CD4-positive, alpha-beta memory T cell (primary cell): ENCODE data around the gene FANK1. TPM values are rescaled to one million over a fixed set of nuclear protein-coding genes. Genes with fewer than 3 reads are reported as not detected.

Source experiments
- polyA plus RNA-seq, 2 donors: library from polyadenylated mRNA; unstranded; fragments of 300-500 nt; fragmentation: Illumina TruSeq; gene quantifications; one replicate each; pipeline ENCODE4 v1.2.3, GENCODE V29; 2021
- total RNA-seq, 2 experiments: library from RNA; stranded (reverse); gene quantifications; one replicate each; pipeline ENCODE4 v1.2.3, GENCODE V29; 2021

FANK1 gene
- total and polyA plus RNA-seq, 4 experiments from 2014 or later = 0.72 to 0.99 TPM; not detected in 2

Other genes starting within 250 kb of the FANK1 start
- not detected for gene TEX36, start 213.4 kb upstream of the FANK1 start, total RNA-seq
- gene TEX36, start 213.4 kb upstream of the FANK1 start, polyA plus RNA-seq = not detected
- gene EDRF1, start 176.9 kb upstream of the FANK1 start, total RNA-seq = 10 to 100 TPM; 56.3 to 57.8 TPM
- gene EDRF1, start 176.9 kb upstream of the FANK1 start, polyA plus RNA-seq = 10 to 100 TPM in 1 of 2 donors, 1 to 10 TPM in 1; 9.8 to 11.4 TPM
- gene MMP21, start 120.7 kb upstream of the FANK1 start, total RNA-seq = under 1 TPM; 0.61 to 0.79 TPM
- gene MMP21, start 120.7 kb upstream of the FANK1 start, polyA plus RNA-seq = not detected
- 10 to 100 TPM; 38.8 to 41.3 TPM for gene UROS, start 73.3 kb upstream of the FANK1 start, total RNA-seq
- gene UROS, start 73.3 kb upstream of the FANK1 start, polyA plus RNA-seq = 10 to 100 TPM; 55.8 to 69.8 TPM
- gene BCCIP, start 73.0 kb upstream of the FANK1 start, total RNA-seq = 10 to 100 TPM; 35.4 to 40.7 TPM
- 100 to 1,000 TPM in 1 of 2 donors, 10 to 100 TPM in 1; 80.4 to 108 TPM for gene BCCIP, start 73.0 kb upstream of the FANK1 start, polyA plus RNA-seq
- gene DHX32, start 15.3 kb upstream of the FANK1 start, total RNA-seq = 1 to 10 TPM; 7.1 to 8.0 TPM
- gene DHX32, start 15.3 kb upstream of the FANK1 start, polyA plus RNA-seq = 10 to 100 TPM in 1 of 2 donors, 1 to 10 TPM in 1; 9.8 to 13.3 TPM